Measurements from ENCODE around the gene MINDY1. TPM values are rescaled to one million over a fixed set of nuclear protein-coding genes. Genes with fewer than 3 reads are reported as not detected.

MINDY1 gene
- total and polyA plus RNA-seq, 2 donors (not counting 1 experiment from before 2014, with no cell fraction given), result 7.6 to 16.1 TPM

DNA sequence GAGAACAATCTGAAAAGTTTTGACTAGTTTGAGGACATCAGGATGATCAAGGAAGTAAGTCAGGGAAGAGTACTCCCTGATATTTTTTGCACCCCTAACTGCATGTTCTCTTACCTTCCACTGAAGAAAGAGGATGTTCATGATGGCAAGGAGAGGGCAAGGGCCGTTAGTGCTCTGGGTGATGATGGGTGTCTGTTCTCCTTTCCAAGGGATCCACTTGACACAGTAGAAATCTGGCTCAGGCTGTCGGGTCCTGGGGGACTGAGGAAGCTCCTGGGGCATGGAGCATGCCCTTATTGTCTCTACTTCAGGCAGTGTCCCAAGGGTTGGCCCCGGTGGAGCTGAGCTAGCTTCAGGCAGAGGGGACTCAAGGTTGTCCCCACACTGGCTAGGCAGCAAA, 4.7 kb downstream of the MINDY1 start:
- no peak overlapping the region for H3K27ac Mint-ChIP-seq
- intact Hi-C loops (cut with micrococcal nuclease), result no loop called here
- no peak overlapping the region for H3K4me3 Mint-ChIP-seq
- POLR2A ChIA-PET, result no interaction called here
- H3K27me3 Mint-ChIP-seq, result no peaks in the 10 kb centered on the region
- DNase-seq, result no peak
- CTCF ChIA-PET, result interaction anchor here (1.2 to 1.8 kb wide), 3 partner anchors 9 to 23 kb away, joined by 3 to 6 read pairs (median 5); no protein-coding TSS in a partner anchor
- no peaks in the 10 kb centered on the region for H3K9me3 ChIP-seq (ENCODE audit: control extremely low read depth in 1 of 3, control insufficient read depth in 2 of 3, insufficient read depth in 1 of 3, low read length in 2 of 3)
- TF ChIP-seq EZH2 (IDR thresholded peaks at IDR 0.05; ENCODE audit: borderline replicate concordance, insufficient read depth, low read depth, low read length, poor library complexity, severe bottlenecking), result no peak
- peaks cover 39% of the 10 kb centered on the region for H3K4me1 Mint-ChIP-seq
- peaks cover 22 to 39% of the 10 kb centered on the region in 2 donors for H3K4me1 ChIP-seq (ENCODE audit: control insufficient read depth in 2 of 2, insufficient read depth in 2 of 2, low read length in 2 of 2)
- H4K20me1 ChIP-seq (ENCODE audit: control insufficient read depth, insufficient read depth, low read length, poor library complexity, severe bottlenecking), result no peaks in the 10 kb centered on the region
- no peak for ATAC-seq (ENCODE audit: low read depth)
- no peak overlapping the region for H3K9ac ChIP-seq (ENCODE audit: low read length)
- H2AFZ ChIP-seq (ENCODE audit: insufficient read depth, low read depth, low read length, poor library complexity, severe bottlenecking), result no peak overlapping the region
- H3K36me3 ChIP-seq (replicated peaks in 1 of 2; ENCODE audit: control extremely low read depth in 1 of 2, control insufficient read depth in 1 of 2, extremely low read depth in 1 of 2, insufficient read depth in 2 of 2, low read length in 1 of 2), result peaks cover 3 to 12% of the 10 kb centered on the region in 2 experiments
- 89% methylated on average over 3 of the region's 3 CpGs for WGBS (ENCODE audit: insufficient coverage)
- H3K27ac ChIP-seq (ENCODE audit: low read length in 2 of 2), result no peak overlapping the region
- H3K27me3 ChIP-seq (replicated peaks in 1 of 4; ENCODE audit: control extremely low read depth in 1 of 4, control insufficient read depth in 3 of 4, insufficient read depth in 4 of 4, low read length in 3 of 4), result no peaks in the 10 kb centered on the region
- H3K9me3 Mint-ChIP-seq (ENCODE audit: insufficient read depth), result no peaks in the 10 kb centered on the region
- H3K79me2 ChIP-seq (ENCODE audit: control insufficient read depth, insufficient read depth, low read length), result peaks cover 18% of the 10 kb centered on the region
- no peak overlapping the region for H3K4me2 ChIP-seq (replicated peaks; ENCODE audit: low read depth, low read length, poor library complexity, severe bottlenecking)
- H3K4me3 ChIP-seq (ENCODE audit: control extremely low read depth in 1 of 5, extremely low read depth in 1 of 5, insufficient read depth in 1 of 5, low read depth in 2 of 5, low read length in 4 of 5), result no peak overlapping the region

GRCh38 chr1:151001602-151002001, 5.1 kb downstream of the MINDY1 start:
- H3K9me3 Mint-ChIP-seq (ENCODE audit: insufficient read depth), result no peaks in the 10 kb centered on the region
- no peak for DNase-seq
- Histone ChIP-seq H3K36me3 (replicated peaks in 1 of 2; ENCODE audit: control extremely low read depth in 1 of 2, control insufficient read depth in 1 of 2, extremely low read depth in 1 of 2, insufficient read depth in 2 of 2, low read length in 1 of 2) (peaks cover 3 to 15% of the 10 kb centered on the region in 2 experiments), H3K79me2 (ENCODE audit: control insufficient read depth, insufficient read depth, low read length) (peaks cover 18% of the 10 kb centered on the region), H3K9me3 (ENCODE audit: control extremely low read depth in 1 of 3, control insufficient read depth in 2 of 3, insufficient read depth in 1 of 3, low read length in 2 of 3) (no peaks in the 10 kb centered on the region), H3K27ac (ENCODE audit: low read length in 2 of 2) (no peak overlapping the region), H3K4me2 (replicated peaks; ENCODE audit: low read depth, low read length, poor library complexity, severe bottlenecking) (no peak overlapping the region), H3K4me3 (ENCODE audit: control extremely low read depth in 1 of 5, extremely low read depth in 1 of 5, insufficient read depth in 1 of 5, low read depth in 2 of 5, low read length in 4 of 5) (no peak overlapping the region), H2AFZ (ENCODE audit: insufficient read depth, low read depth, low read length, poor library complexity, severe bottlenecking) (no peak overlapping the region), H3K9ac (ENCODE audit: low read length) (no peak overlapping the region), H3K4me1 (ENCODE audit: control insufficient read depth in 2 of 2, insufficient read depth in 2 of 2, low read length in 2 of 2) (peaks cover 18 to 35% of the 10 kb centered on the region in 2 donors), H3K27me3 (replicated peaks in 1 of 4; ENCODE audit: control extremely low read depth in 1 of 4, control insufficient read depth in 3 of 4, insufficient read depth in 4 of 4, low read length in 3 of 4) (no peaks in the 10 kb centered on the region), H4K20me1 (ENCODE audit: control insufficient read depth, insufficient read depth, low read length, poor library complexity, severe bottlenecking) (no peaks in the 10 kb centered on the region)
- H3K27ac Mint-ChIP-seq, result no peak overlapping the region
- no peak overlapping the region for H3K4me3 Mint-ChIP-seq
- CTCF ChIA-PET, result interaction anchor here (1.2 to 1.8 kb wide), 4 partner anchors 9 to 328 kb away, joined by 3 to 6 read pairs (median 5); no protein-coding TSS in a partner anchor
- peaks cover 34% of the 10 kb centered on the region for H3K4me1 Mint-ChIP-seq
- no peaks in the 10 kb centered on the region for H3K27me3 Mint-ChIP-seq
- intact Hi-C loops (cut with micrococcal nuclease), result no loop called here
- no peak for ATAC-seq (ENCODE audit: low read depth)
- TF ChIP-seq, protein P1, sequence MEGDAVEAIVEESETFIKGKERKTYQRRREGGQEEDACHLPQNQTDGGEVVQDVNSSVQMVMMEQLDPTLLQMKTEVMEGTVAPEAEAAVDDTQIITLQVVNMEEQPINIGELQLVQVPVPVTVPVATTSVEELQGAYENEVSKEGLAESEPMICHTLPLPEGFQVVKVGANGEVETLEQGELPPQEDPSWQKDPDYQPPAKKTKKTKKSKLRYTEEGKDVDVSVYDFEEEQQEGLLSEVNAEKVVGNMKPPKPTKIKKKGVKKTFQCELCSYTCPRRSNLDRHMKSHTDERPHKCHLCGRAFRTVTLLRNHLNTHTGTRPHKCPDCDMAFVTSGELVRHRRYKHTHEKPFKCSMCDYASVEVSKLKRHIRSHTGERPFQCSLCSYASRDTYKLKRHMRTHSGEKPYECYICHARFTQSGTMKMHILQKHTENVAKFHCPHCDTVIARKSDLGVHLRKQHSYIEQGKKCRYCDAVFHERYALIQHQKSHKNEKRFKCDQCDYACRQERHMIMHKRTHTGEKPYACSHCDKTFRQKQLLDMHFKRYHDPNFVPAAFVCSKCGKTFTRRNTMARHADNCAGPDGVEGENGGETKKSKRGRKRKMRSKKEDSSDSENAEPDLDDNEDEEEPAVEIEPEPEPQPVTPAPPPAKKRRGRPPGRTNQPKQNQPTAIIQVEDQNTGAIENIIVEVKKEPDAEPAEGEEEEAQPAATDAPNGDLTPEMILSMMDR (IDR thresholded peaks at IDR 0.05), result no peak
- no peak for TF ChIP-seq EZH2 (IDR thresholded peaks at IDR 0.05; ENCODE audit: borderline replicate concordance, insufficient read depth, low read depth, low read length, poor library complexity, severe bottlenecking)
- POLR2A ChIA-PET, result no interaction called here
- 88% methylated on average over 4 of the region's 4 CpGs for WGBS (ENCODE audit: insufficient coverage)

Data from B cell (primary cell).